Astrocyte of the hippocampus (primary cell): ENCODE measurements around the gene CPAMD8.

Experiments used
- DNase-seq: peaks from one replicate; pipeline ENCODE4 v3.0.0; 2011; ENCODE audit warnings: low read depth, low spot score

The CPAMD8 gene

DNA sequence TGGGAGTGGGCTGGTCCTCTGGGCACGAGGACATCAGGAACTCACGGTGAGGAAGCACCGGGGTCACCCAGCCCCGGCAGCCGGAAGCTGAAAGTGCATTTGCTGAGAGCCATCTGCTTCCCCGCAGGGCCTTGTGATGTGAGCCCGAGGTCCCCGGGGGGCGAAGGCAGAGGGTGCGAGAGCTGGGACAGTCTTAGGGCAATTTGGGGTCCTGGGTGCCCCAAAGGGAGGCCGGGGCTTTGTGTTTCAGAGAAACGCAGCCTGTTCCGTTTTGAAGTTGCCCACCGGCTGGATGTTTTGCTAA lies 133.0 kb downstream of the CPAMD8 start:
- DNase-seq = no peak

DNA sequence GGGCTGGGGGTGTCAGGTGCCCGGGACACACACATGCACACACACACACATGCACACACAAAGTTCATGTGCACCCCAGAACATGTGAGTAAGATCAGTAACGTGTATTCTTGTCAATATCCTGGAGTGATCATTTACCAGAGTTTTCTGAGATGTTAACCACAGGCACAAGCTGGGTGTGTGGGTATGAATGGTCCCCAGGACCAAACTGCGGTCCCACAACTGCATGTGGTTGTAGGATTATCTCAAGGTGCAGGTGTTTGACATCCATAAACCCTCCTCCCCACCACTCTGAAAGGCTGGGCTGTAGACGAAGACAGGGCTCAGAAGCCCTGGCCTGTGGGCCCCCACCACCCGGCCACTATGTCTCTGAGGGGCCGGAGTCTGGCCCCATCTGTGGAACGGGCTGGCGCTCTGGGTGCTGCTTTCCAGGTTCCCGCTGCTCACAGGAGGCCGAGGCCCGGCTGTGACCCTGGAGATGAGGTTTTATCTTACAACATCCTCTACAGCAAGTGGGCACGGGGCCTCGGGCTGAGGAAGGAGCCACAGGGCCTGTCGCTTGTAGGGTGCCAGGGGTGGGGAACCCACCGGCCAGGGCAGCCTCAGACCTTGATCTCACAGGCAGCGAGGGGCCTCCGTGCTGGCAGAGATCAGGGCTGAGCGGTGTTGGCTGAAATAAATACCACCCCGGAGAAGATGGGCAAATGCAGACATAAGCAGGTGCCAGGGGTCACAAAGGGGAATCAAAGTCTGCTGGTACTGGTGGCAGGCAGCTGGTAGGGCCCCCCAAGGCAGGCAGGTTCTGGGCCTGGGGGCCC lies 133.5 kb downstream of the CPAMD8 start:
- DNase-seq = no peak

DNA sequence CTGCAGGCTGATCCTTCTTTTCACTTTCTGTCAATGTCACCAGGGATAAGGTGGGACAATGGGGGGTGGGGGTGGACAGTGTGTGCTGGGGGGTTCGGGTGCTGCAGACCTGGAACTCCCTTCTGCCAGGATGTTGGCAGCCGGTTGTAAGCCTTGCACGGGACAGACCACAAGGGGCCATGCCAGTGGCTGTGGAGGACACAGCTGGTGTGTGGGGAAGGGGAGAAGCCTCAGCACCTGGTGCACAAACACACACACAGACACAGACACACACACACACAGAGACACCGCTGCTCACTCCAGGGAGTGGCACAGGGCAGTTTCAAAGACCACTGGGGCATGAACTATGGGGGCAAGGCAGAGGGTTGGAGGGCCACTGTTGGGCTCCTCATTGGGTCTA lies 134.2 kb downstream of the CPAMD8 start:
- DNase-seq = no peak

DNA sequence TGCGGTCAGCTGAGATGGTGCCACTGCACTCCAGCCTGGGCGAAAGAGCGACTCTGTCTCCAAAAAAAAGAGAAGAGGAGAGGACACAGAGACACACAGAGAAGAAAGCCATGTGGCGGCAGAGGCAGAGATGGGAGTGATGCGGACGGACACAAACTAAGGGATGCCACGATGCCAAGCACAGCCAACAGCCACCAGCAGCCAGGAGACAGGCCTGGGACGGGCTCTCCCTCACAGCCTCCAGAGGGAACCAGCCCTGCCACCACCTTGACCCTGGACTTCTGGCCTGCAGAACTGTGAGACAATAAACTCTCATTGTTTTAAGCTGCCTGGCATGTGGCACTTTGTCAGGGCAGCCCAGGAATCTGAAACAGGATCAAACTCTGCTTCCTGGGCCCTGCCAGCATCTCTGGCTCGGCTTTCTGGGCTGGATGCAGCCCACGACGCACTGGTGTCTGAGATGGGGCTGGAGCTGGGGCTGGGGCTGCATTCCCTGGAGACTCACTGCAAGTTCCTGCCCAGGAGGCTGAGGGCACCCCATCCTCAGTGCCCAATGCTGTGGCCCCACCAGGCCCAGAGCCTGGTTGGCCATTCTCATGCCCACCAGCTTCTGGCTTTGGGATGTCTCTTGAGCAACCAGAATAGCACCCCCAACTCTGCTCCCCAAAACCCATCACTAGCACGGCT lies 134.8 kb downstream of the CPAMD8 start:
- DNase-seq = no peak

DNA sequence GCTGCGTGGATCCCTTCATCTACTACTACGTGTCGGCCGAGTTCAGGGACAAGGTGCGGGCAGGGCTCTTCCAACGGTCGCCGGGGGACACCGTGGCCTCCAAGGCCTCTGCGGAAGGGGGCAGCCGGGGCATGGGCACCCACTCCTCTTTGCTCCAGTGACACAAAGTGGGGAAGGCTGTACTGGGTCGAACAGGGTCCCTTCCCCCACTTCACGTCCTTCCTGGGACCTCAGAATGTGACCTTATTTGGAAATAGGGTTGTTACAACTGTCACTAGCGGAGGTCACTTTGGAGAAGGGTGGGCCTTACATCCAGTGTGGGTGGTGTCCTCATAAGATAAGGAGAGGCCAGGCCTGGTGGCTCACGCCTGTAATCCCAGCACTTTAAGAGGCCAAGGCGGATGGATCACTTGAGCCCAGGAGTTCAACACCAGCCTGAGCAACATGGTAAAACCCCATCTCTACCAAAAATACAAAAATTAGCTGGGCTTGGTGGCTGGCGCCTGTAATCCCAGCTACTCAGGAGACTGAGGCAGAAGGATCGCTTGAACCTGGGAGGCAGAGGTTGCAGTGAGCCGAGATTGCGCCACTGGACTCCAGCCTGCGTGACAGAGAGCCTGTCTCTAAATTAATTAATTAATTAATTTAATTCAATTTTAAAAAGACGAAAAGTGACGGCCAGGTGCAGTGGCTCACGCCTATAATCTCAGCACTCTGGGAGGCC lies 136.0 kb downstream of the CPAMD8 start:
- no peak for DNase-seq

DNA sequence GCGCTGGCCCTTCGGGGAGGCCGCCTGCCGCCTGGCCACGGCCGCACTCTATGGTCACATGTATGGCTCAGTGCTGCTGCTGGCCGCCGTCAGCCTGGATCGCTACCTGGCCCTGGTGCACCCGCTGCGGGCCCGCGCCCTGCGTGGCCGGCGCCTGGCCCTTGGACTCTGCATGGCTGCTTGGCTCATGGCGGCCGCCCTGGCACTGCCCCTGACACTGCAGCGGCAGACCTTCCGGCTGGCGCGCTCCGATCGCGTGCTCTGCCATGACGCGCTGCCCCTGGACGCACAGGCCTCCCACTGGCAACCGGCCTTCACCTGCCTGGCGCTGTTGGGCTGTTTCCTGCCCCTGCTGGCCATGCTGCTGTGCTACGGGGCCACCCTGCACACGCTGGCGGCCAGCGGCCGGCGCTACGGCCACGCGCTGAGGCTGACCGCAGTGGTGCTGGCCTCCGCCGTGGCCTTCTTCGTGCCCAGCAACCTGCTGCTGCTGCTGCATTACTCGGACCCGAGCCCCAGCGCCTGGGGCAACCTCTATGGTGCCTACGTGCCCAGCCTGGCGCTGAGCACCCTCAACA lies 136.6 kb downstream of the CPAMD8 start:
- no peak for DNase-seq

DNA sequence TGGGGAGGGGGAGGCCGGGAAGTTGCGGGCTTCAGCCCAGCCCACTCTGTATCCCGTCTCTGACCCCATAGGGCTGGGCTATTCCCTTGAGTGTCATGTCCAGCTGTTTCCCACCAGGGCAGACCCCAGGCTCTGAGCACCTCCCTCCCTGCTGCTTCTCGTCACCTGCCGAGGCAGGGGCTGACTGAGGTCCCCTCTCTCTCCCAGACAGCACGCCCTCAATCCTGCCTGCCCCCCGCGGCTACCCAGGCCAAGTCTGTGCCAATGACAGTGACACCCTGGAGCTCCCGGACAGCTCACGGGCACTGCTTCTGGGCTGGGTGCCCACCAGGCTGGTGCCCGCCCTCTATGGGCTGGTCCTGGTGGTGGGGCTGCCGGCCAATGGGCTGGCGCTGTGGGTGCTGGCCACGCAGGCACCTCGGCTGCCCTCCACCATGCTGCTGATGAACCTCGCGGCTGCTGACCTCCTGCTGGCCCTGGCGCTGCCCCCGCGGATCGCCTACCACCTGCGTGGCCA lies 137.2 kb downstream of the CPAMD8 start:
- DNase-seq = no peak

DNA sequence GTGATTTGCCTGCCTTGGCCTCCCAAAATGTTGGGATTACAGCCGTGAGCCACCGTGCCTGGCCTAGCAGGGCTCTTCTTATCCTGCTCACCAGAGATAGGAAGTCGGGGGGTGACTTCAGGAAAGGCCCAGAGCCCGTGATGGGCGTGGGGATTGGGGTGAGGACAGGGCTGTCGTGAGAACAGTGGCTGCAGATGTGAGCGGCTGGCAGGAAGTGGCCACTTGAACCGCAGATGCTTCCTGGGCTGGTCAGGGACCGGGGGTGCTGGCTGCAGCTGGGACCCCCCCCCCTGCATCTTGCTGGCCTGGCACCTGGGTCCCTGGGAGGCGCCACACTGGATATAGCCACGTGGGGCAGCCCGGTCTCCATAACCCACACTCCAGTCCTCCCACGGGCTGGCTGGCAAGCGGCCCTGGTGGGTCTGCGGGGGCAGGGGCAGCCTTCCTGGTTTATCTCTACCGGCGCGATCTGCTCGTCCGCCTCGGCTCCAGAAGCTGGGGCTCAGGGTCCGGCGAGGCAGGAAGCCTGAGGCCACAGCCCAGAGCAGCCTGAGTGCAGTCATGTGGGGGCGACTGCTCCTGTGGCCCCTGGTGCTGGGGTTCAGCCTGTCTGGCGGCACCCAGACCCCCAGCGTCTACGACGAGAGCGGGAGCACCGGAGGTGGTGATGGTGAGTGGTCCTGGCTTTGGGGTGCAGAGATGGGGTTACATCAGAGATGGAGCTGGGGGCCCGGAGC lies 137.8 kb downstream of the CPAMD8 start, which contains the start of gene F2RL3:
TSS of gene F2RL3 (plus strand) at position 371 of the 737 bp plus-strand sequence. CDS start at position 562, 191 bp downstream.
- no peak for DNase-seq

DNA sequence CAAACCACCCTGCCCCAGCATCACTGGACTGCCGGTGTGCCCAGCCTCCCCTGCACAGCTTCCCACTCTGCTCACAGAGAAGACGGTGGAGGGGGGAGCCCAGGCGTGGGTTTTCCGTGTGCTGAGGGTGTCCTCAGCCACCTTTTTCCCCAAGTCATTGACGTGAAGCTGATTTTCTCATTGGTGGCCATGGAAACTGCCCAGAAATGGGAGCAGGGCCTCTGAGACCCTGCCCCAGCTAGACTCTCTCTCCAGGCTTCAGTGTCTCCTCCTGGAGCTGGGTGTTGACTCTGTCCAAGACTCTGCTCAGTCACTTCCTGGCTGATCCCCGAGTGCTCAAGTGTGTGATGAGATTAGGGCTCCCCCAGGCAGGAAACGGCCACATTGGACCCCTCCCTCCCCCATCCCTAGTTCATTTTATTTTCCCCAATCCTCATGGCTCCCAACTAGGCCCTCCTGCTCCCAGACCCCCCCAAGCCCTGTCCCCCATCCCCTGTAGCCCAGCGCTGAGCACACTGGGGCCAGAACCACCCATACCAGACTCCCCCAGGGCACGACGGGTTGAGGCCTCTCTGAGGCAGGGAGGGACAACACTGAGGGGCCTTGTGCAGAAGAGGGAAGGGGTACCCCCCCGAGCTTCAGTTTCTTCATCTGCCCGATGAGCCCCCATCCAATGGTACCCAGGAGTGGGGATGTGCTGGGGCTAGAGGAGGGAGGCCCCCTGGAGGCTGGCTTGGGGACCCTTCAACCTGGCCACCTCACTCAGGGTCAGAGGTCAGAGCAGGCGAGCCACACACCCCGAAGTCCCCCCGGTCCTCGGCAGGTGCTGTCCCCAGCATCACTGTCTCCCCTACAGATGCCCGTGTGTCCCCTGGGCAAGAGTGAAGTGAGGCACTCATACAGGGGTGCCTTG lies 139.0 kb downstream of the CPAMD8 start:
- DNase-seq = no peak

DNA sequence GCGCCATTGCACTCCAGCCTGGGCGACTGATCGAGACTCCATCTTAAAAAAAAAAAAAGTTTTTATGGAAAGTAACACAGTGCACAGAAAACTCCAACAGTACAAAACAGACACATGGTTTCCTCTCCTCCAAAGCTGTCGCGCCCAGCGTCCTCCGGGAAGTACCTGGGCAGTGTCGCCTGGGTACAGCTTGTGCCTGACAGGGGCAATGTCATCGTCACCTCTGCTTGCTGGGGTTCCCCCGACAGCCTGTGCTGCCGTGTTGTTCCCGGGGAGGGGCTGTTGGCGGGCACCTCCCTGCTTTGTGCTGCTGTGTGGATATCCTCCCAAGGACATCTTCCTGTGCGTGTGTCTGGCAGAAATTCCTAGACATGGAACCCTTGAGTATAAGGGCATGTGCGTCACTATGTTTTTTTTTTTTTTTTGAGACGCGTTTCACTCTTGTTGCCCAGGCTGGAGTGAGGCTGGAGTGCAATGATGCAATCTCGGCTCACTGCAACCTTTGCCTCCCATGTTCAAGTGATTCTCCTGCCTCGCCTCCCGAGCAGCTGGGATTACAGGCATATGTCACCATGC lies 140.2 kb downstream of the CPAMD8 start:
- DNase-seq = no peak

DNA sequence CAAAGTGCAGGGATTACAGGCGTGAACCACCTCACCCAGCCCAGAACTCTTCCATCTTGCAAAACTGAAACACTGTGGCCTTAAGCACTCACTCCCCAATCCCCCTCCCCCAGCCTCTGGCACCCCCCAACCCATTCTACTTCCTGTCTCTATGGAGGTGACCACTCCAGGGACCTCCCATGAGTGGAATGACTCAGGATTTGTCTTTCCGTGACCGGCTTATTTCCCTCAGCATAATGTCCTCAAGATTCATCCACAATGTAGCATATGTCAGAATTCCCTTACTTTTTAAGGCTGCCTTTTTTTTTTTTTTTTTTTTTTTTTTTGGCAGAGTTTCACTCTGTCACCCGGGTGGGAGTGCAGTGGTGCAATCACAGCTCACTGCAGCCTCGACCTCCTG lies 141.4 kb downstream of the CPAMD8 start:
- DNase-seq = no peak

DNA sequence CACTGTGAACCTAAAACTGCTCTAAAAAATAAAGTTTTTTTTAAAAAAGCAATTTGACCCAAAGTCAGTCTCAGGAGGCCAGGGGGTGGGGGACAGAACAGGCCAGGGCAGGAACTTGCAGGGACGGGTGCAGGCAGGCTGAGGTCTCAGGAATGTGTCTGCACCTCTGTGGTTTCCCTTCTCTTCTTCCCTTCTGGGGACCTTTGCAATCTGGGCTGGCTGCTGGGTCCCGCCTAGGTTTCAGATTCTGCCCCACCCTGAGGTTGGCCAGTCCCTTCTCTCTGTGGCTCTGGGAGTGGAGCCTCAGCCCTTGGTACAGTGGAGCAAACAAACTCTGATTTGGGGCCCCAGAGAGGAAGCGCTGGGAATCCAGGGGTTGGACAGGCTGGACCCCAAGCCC lies 143.1 kb downstream of the CPAMD8 start:
- no peak for DNase-seq

DNA sequence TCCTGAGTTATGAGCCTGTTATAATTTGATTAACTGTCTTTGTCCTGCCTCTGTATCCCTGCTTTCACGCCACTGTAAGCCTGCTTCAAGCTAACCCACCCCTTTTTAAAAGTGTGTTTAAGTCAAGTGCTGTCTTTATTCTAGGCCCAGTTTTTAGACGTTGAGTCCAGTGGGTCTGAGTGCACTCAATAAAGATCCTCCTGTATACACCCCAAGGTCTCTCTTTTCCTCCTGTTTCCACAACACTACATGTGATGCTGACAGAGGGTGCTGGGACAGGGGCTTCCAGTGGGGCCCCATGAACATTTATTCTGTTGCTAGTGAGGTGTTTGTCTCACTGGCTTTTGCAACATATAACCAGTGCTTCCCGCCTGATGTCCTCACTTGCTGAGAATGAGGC lies 144.5 kb downstream of the CPAMD8 start:
- no peak for DNase-seq

DNA sequence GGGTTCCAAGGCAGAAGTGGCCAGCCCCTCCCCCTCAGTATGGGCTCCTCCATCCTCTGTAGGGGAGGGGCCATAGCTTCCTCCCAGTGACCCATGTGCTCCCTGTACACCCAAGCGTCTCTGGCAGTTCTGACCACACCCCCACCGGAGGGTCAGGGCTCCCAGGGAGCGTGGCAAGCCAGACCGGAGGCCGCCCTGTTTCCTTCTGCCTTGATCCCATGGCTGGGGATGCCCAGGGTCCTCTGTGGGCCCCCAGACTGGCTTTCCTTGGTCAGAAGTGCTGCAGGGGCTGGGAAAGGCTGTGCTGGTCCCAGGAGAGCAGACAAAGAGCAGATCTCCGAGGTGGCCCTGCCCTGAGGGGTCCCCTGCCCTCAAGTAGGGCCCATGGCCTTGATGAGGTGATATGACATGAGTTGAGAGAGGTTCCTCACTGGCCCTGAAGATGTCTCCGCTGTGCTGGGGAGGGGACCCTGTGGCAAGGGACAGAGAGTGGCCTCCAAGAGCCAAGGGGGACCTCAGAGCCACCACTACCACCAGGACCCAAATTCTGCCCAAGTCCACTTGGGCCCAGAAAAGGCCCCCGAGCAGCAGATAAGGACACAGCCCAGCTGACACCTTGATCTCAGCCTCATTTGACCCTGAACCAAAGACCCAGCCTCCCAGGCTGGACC lies 145.6 kb downstream of the CPAMD8 start:
- no peak for DNase-seq

DNA sequence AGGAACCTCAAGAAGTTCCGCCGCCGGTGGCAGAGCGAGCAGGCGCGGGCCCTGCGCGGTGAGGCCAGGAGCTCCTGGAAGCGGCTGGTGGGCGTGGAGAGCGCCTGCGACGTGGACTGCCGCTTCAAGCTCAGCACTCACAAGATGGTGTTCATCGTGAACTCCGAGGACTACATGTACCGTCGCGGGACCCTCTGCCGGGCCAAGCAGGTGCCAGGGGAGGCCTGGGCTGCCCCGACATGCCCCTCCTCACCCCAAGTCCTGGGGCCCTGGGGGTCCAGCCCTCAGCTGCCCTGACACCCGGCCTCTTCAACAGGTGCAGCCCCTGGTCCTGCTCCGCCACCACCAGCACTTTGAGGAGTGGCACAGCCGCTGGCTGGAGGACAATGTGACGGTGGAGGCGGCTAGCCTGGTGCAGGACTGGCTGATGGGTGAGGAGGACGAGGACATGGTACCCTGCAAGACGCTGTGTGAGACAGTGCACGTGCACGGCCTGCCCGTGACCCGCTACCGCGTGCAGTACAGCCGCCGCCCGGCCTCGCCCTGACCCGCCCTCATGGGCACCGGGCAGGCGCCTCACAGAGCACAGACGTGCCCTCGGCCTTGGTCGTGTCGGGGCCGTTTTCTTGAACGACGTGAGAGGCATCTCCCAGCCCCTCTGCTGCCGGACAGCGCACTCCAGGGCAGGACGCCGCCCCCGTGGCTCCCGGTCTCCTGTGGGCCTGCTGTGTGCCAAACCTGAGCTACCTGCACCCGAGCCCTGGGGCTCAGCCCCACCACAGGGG lies 148.2 kb downstream of the CPAMD8 start:
- no peak for DNase-seq

DNA sequence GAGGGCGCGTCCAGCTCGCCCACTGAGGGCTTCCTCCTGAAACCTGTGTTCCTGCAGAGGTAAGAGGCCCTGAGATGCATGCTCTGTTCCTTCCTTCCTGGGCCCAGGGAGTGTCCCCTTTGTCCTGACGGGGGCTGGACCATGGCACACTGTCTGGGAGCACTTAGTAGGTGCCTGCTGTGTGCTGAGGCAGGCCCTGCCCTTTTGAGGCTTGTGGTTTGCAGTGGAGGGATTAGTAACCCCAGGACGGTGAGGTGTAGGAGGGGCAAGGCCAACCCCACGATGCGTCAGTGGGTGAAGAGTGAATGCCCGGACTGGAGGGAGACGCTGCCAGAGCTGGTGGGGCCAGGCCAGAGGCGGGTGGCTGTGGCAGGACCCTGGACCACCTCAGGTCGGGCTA lies 149.0 kb downstream of the CPAMD8 start:
- no peak for DNase-seq

DNA sequence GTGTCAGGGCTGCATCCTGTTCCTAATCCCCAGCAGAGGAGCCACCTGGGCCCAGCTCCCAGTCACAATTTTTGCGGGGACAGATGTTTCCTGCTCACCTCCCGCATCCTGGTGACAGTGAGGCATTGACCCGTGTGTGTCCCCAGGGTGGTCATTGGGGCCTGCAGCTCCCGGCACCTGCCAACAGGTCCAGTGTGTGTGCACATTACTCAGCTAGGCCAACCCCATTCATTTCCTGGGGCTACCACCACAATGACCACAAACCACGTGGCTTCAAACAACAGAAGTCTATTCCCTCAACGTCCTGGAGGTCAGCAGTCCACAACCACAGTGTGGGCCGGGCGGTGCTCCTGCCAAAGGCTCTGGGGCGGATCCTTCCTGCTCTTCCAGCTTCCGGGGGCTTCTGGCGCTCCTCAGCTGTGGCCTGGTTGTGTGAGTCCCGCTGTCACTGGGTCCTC lies 149.7 kb downstream of the CPAMD8 start:
- peak; percentile 53 for DNase-seq
